Measurements from ENCODE around the gene UBE3B.
A peak's percentile ranks its signal among the peaks of the same experiment; 100 is the strongest.

UBE3B gene

DNA sequence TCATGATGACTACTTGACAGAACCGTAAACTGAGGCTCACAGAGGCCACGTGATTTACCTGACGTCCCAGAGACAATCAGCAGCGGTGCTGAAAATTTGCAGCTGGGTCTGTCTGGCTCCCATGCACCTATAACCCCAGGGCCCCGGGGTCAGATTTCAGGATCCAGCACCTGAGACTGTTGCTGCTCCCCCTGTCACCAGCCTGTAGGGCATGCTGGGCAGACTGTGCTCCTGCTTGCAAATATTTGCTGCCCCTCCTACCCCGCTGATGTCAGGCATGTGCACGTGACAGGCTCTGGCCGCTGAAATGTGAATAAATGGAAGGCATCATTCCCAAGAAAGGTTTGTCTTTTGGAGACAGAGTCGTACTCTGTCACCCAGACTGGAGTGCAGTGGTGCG lies 89.9 kb downstream of the UBE3B start:
- 96% methylated on average over 10 of the region's 10 CpGs for WGBS
- Histone ChIP-seq H2AK5ac (ENCODE audit: low read length, severe bottlenecking) (no peak overlapping the region), H3K4me3 (ENCODE audit: insufficient read depth in 1 of 2, low read depth in 1 of 2, low read length in 2 of 2) (no peak overlapping the region), H2BK5ac (ENCODE audit: low read depth, low read length, poor library complexity, severe bottlenecking) (no peak overlapping the region), H2BK120ac (ENCODE audit: low read depth, low read length) (no peak overlapping the region), H3K79me1 (replicated peaks; ENCODE audit: low read length, poor library complexity, severe bottlenecking) (peaks cover 11% of the 10 kb centered on the region), H3K27me3 (ENCODE audit: control insufficient read depth in 1 of 2, insufficient read depth in 1 of 2, low read length in 2 of 2) (no peaks in the 10 kb centered on the region), H3K27ac (ENCODE audit: low read length, poor library complexity, severe bottlenecking) (no peak overlapping the region), H3K23ac (ENCODE audit: low read length in 2 of 2) (no peak overlapping the region), H3K4ac (ENCODE audit: low read depth in 1 of 2, low read length in 2 of 2) (no peak overlapping the region), H4K8ac (ENCODE audit: low read length) (no peak overlapping the region), H3K36me3 (ENCODE audit: control insufficient read depth in 1 of 2, insufficient read depth in 2 of 2, low read depth in 1 of 2, low read length in 2 of 2) (peaks cover 45 to 62% of the 10 kb centered on the region in 2 experiments), H3K9me3 (ENCODE audit: control insufficient read depth, low read length) (no peaks in the 10 kb centered on the region), H3K14ac (ENCODE audit: low read length in 2 of 2) (no peak overlapping the region), H3K9ac (ENCODE audit: low read length) (no peak overlapping the region), H3K4me2 (ENCODE audit: low read length, poor library complexity, severe bottlenecking) (no peak overlapping the region), H2BK12ac (ENCODE audit: low read length in 2 of 2) (no peak overlapping the region), H4K91ac (ENCODE audit: low read length) (no peak overlapping the region), H2AFZ (ENCODE audit: low read depth, low read length) (no peak overlapping the region), H3K18ac (ENCODE audit: low read depth in 1 of 2, low read length in 2 of 2) (no peak overlapping the region), H2BK15ac (ENCODE audit: low read depth, poor library complexity, severe bottlenecking) (no peak overlapping the region), H3K4me1 (ENCODE audit: control insufficient read depth, insufficient read depth, low read depth, low read length) (peaks cover under 1% of the 10 kb centered on the region)
- no peak for DNase-seq

DNA sequence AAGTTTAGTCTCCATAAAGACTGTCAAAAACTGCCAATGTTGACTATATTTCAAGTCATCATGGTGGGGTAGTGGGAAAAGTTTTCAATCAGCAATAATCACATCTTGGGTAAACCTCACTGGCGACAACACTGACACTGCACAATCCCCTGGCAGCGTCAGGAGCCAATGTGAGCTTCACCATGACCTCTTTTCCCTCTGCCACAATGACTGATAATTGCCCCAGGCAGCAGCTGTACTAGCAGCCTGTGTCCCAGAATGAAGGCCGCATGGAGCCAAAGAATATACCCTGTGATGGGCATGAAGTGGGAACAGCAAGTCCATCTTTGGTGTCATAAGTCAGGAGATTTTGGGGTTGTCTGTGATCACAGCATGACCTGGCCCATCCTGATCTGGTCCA lies 90.5 kb downstream of the UBE3B start:
- Histone ChIP-seq H2BK15ac (ENCODE audit: low read depth, poor library complexity, severe bottlenecking) (no peak overlapping the region), H3K4me1 (ENCODE audit: control insufficient read depth, insufficient read depth, low read depth, low read length) (peaks cover 3% of the 10 kb centered on the region), H3K23ac (ENCODE audit: low read length in 2 of 2) (no peak overlapping the region), H3K36me3 (ENCODE audit: control insufficient read depth in 1 of 2, insufficient read depth in 2 of 2, low read depth in 1 of 2, low read length in 2 of 2) (peaks cover 39 to 56% of the 10 kb centered on the region in 2 experiments), H3K9ac (ENCODE audit: low read length) (no peak overlapping the region), H3K27ac (ENCODE audit: low read length, poor library complexity, severe bottlenecking) (no peak overlapping the region), H2AK5ac (ENCODE audit: low read length, severe bottlenecking) (no peak overlapping the region), H3K4me3 (ENCODE audit: insufficient read depth in 1 of 2, low read depth in 1 of 2, low read length in 2 of 2) (no peak overlapping the region), H2AFZ (ENCODE audit: low read depth, low read length) (no peak overlapping the region), H4K8ac (ENCODE audit: low read length) (no peak overlapping the region), H3K4me2 (ENCODE audit: low read length, poor library complexity, severe bottlenecking) (no peak overlapping the region), H3K18ac (ENCODE audit: low read depth in 1 of 2, low read length in 2 of 2) (no peak overlapping the region), H2BK5ac (ENCODE audit: low read depth, low read length, poor library complexity, severe bottlenecking) (no peak overlapping the region), H4K91ac (ENCODE audit: low read length) (no peak overlapping the region), H2BK12ac (ENCODE audit: low read length in 2 of 2) (no peak overlapping the region), H3K14ac (ENCODE audit: low read length in 2 of 2) (no peak overlapping the region), H3K27me3 (ENCODE audit: control insufficient read depth in 1 of 2, insufficient read depth in 1 of 2, low read length in 2 of 2) (no peaks in the 10 kb centered on the region), H3K79me1 (replicated peaks; ENCODE audit: low read length, poor library complexity, severe bottlenecking) (peaks cover 13% of the 10 kb centered on the region), H3K4ac (ENCODE audit: low read depth in 1 of 2, low read length in 2 of 2) (no peak overlapping the region), H2BK120ac (ENCODE audit: low read depth, low read length) (no peak overlapping the region), H3K9me3 (ENCODE audit: control insufficient read depth, low read length) (no peaks in the 10 kb centered on the region)
- DNase-seq = no peak
- 98% methylated on average over 3 of the region's 3 CpGs for WGBS

DNA sequence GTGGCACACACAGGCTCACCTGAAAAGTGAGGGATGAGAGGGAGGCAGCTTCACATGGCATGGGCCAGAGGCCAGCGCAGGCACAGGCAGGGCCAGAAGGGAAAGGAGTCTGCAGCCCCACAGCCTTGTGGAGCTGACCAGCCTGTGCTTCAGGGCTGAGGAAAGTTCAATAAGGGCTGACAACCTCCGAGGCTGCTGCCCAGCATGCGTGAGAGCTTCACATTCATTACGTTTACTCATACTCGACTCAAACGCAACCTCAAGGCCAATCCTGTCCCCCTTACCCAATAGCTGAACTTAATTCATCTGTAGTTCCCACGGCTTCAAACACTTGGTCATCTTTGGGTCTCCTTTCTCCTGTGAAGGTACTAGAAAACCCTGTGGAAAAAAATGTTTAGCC lies 91.1 kb downstream of the UBE3B start:
- DNase-seq = no peak

DNA sequence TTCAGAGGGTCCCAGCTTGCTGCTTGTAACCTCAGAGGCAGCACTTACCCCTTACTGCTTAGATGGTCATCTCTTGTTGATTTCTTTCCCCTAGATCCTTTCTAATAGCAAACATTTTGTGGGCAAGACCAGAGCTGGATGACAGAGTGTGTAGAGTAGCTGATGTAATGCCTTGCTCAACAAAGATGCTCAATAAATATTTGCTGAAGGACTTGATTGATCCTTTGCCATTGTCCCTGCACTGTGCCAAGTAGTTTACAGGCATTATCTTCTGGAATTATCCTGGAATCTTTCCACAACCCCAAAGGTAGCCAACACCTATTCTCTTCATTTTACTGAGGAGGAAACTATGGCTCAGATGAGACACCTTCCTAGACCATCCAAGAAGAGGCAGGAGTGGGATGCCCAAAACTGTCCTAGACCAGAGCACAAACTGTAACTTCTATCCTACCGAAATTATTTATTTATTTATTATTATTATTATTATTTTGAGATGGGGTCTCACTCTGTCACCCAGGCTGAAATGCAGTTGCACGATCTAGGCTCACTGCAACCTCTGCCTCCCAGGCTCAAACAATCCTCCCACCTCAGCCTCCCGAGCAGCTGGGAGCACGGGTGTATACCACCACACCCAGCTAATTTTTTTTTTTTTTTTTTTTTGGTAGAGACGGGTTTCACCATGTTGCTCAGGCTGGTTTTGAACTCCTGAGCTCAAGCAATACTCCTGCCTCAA lies 94.5 kb downstream of the UBE3B start:
- no peak overlapping the region for H3K4ac ChIP-seq (ENCODE audit: low read depth in 1 of 2, low read length in 2 of 2)
- H3K14ac ChIP-seq (ENCODE audit: low read length in 2 of 2) = no peak overlapping the region
- H3K27ac ChIP-seq (ENCODE audit: low read length, poor library complexity, severe bottlenecking) = no peak overlapping the region
- H3K4me3 ChIP-seq (ENCODE audit: insufficient read depth in 1 of 2, low read depth in 1 of 2, low read length in 2 of 2) = no peak overlapping the region
- H3K9ac ChIP-seq (ENCODE audit: low read length) = no peak overlapping the region
- H2AFZ ChIP-seq (ENCODE audit: low read depth, low read length) = no peak overlapping the region
- no peak overlapping the region for H2BK15ac ChIP-seq (ENCODE audit: low read depth, poor library complexity, severe bottlenecking)
- no peak overlapping the region for H3K4me2 ChIP-seq (ENCODE audit: low read length, poor library complexity, severe bottlenecking)
- H3K79me1 ChIP-seq (replicated peaks; ENCODE audit: low read length, poor library complexity, severe bottlenecking) = peaks cover 27% of the 10 kb centered on the region
- DNase-seq = no peak
- no peak overlapping the region for H2BK5ac ChIP-seq (ENCODE audit: low read depth, low read length, poor library complexity, severe bottlenecking)
- H3K18ac ChIP-seq (ENCODE audit: low read depth in 1 of 2, low read length in 2 of 2) = peak overlapping the region in 1 of 2 experiments; percentile 11
- no peak overlapping the region for H3K23ac ChIP-seq (ENCODE audit: low read length in 2 of 2)
- H3K4me1 ChIP-seq (ENCODE audit: control insufficient read depth, insufficient read depth, low read depth, low read length) = peaks cover 6% of the 10 kb centered on the region
- H3K9me3 ChIP-seq (ENCODE audit: control insufficient read depth, low read length) = no peaks in the 10 kb centered on the region
- H4K91ac ChIP-seq (ENCODE audit: low read length) = peak overlapping the region; percentile 6
- H3K36me3 ChIP-seq (ENCODE audit: control insufficient read depth in 1 of 2, insufficient read depth in 2 of 2, low read depth in 1 of 2, low read length in 2 of 2) = peaks cover 18 to 44% of the 10 kb centered on the region in 2 experiments
- H3K27me3 ChIP-seq (ENCODE audit: control insufficient read depth in 1 of 2, insufficient read depth in 1 of 2, low read length in 2 of 2) = no peaks in the 10 kb centered on the region
- H2BK120ac ChIP-seq (ENCODE audit: low read depth, low read length) = no peak overlapping the region
- H2AK5ac ChIP-seq (ENCODE audit: low read length, severe bottlenecking) = no peak overlapping the region
- H2BK12ac ChIP-seq (ENCODE audit: low read length in 2 of 2) = peak overlapping the region in 1 of 2 experiments; percentile 22
- WGBS = 94% methylated on average over 3 of the region's 5 CpGs
- H4K8ac ChIP-seq (ENCODE audit: low read length) = no peak overlapping the region

More for the DNA sequence above, 91.1 kb downstream of the UBE3B start:
- Histone ChIP-seq H3K18ac (ENCODE audit: low read depth in 1 of 2, low read length in 2 of 2) (no peak overlapping the region), H2BK12ac (ENCODE audit: low read length in 2 of 2) (no peak overlapping the region), H2BK5ac (ENCODE audit: low read depth, low read length, poor library complexity, severe bottlenecking) (no peak overlapping the region), H3K4me1 (ENCODE audit: control insufficient read depth, insufficient read depth, low read depth, low read length) (peaks cover 4% of the 10 kb centered on the region), H2BK15ac (ENCODE audit: low read depth, poor library complexity, severe bottlenecking) (no peak overlapping the region), H3K4ac (ENCODE audit: low read depth in 1 of 2, low read length in 2 of 2) (no peak overlapping the region), H3K27ac (ENCODE audit: low read length, poor library complexity, severe bottlenecking) (no peak overlapping the region), H3K9me3 (ENCODE audit: control insufficient read depth, low read length) (no peaks in the 10 kb centered on the region), H3K23ac (ENCODE audit: low read length in 2 of 2) (no peak overlapping the region), H4K8ac (ENCODE audit: low read length) (no peak overlapping the region), H4K91ac (ENCODE audit: low read length) (no peak overlapping the region), H2AK5ac (ENCODE audit: low read length, severe bottlenecking) (no peak overlapping the region), H3K36me3 (ENCODE audit: control insufficient read depth in 1 of 2, insufficient read depth in 2 of 2, low read depth in 1 of 2, low read length in 2 of 2) (peaks cover 33 to 50% of the 10 kb centered on the region in 2 experiments), H3K4me2 (ENCODE audit: low read length, poor library complexity, severe bottlenecking) (no peak overlapping the region), H3K9ac (ENCODE audit: low read length) (no peak overlapping the region), H3K79me1 (replicated peaks; ENCODE audit: low read length, poor library complexity, severe bottlenecking) (peaks cover 13% of the 10 kb centered on the region), H2AFZ (ENCODE audit: low read depth, low read length) (no peak overlapping the region), H3K4me3 (ENCODE audit: insufficient read depth in 1 of 2, low read depth in 1 of 2, low read length in 2 of 2) (no peak overlapping the region), H3K14ac (ENCODE audit: low read length in 2 of 2) (no peak overlapping the region), H3K27me3 (ENCODE audit: control insufficient read depth in 1 of 2, insufficient read depth in 1 of 2, low read length in 2 of 2) (no peaks in the 10 kb centered on the region), H2BK120ac (ENCODE audit: low read depth, low read length) (no peak overlapping the region)
- 90% methylated on average over 7 of the region's 7 CpGs for WGBS

Data from mesenchymal stem cell (in vitro differentiated cells and primary cell).